Measurements from ENCODE around the gene CKMT1B.
"Not testable (repeated sequence)": the region's sequence is repeated elsewhere in the genome, so short reads cannot be mapped to it uniquely, and the experiment has no call there.

Gene CKMT1B

DNA sequence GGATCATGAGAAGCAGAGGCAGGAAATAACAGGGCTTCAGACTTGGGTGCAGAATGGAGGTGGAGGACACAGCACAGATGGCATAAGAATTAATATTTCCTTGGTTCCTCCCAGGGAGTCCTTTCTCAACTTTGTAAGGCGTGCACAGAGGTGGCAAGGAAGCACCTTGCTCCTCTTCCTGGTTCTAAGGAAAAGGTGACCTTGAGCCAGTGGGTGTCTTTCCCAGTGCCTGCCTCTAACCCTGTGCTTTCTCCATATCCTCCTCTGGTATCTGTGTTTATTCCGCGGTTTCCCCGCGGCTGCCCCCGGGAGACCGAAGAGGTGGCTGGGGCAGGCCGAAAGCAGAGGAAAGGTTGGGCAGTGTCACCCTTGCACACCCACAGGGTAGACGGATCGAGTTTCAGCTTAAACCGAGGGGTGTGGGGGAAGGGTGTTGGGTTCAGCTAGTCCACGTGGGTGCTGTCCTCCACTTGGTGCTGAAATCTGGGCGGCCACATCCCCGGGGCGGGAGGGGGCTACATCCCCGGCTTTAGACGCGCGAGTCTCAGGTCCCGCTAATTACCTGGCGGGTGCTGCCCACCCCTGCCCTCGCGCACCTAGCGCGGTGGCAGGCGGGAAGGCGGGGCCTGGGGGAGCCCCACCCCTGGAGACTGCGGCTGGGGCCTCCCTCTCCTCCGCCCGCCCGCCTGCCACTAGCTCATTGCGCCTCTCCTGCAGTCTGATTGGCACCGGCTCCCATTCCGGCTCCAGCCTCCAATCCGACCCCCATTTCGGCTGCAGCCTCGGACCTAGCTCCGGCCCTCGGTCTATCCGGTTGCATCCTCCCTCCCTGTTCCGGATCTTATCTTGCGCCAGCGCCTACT, at the start of gene CKMT1B:
CKMT1B (plus strand) TSS at position 700 of the 863 bp plus-strand sequence. CDS start 192 bp downstream, outside the sequence.
- DNase-seq, result not testable (repeated sequence)

DNA sequence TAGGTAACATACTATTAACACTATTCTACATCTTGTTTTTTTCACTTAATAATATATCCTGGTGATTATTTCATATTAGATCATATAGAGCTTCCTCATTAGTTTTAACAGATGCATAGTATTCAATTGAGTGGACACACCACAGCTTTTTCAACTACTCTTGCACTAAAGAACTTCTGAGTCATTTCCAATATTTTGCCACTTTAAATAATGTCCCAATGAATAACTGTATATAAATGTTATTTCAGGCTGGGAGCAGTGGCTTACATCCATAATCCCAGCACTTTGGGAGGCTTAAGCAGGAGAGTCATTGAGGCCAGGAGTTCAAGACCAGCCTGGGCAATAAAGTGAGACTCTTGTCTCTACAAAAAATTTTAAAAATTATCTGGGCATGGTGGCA, 49.6 kb upstream of the CKMT1B start:
- no peak for DNase-seq

DNA sequence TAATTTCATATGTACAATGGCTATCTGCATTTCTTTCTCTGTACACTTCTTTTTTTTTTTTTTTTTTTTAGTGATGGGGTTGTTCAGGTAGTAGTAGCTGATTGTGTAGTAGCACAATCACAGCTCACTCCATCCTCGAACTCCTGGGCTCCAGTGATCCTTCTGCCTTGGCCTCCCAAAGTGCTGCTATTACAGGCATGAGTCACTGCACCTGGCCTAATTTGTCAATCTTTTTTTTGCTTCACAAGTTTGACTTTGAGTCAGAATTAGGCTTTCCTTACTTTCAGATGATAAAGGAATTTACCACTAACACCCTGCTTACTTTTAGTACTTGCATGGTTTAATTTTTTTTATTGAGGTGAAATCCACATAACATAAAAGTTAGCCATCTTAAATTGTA, 48.4 kb upstream of the CKMT1B start:
- no peak for DNase-seq

DNA sequence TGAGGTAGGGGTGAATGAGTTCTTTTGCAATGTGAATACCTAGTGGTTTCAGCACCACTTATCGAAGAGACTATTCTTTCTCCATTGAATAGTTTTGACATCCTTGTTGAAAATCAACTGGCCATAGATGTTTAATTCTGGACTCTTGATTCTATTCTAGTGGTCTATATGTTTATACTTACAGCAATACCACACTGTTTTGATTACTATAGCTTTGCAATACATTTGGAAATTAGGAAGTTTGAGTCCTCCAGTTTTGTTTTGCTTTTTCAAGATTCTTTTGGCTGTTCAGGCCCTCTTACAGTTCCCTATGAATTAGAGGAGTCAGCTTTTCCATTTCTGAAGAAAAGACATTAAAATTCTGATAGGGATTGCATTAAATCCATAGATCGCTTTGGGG, 46.3 kb upstream of the CKMT1B start:
- DNase-seq, result no peak

DNA sequence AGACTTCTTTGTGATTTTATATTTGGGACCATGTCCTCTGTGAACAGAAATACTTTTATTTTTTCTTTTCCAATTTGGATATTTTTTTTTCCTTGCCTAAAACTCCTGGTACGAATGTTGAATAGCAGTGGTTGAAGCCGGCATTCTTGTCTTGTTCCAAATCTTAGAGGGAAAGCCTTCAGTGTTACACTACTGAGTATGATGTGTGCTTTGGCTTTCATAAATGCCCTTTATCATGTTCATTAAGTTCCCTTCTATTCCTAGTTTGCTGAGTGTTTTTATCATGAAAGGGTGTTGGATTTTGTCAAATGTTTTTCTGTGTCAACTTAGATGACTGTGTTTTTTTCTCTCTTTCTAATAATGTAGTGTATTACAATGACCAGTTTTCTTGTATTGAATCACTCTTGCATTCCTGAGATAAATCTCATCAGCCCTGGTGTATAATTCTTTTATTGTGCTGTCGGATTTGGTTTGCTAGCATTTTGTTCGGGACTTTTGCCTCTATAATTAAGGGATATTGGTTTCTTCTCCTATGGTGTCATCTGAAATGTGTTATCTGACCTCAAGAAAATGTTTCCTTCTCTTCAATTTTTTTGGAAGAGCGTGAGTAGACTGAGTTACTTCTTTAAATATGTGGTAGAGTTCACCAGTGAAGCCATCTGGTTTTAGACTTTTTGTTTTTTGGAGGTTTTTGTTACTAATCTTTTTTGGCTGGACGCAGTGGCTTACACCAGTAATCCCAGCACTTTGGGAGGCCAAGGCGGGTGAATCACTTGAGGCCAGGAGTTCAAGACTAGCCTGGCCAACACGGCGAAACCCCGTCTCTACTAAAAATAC, 43.1 kb upstream of the CKMT1B start:
- DNase-seq, result no peak

DNA sequence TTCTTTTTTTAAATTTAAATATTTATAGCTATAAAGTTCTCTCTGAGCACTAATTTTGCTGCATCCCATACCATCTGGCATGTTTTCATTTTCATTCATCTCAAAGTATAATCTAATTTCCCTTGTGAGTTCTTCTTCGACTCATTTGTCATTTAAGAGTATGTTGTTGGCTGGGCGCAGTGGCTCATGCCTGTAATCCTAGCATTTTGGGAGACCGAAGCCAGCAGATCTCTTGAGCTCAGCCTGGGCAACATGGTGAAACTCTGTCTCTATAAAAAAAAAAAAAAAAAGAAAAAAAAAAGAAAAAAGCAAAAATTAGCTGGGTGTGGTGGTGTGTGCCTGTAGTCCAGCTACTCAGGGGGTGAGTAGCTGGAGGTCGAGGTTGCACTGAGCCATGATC, 41.6 kb upstream of the CKMT1B start:
- no peak for DNase-seq

DNA sequence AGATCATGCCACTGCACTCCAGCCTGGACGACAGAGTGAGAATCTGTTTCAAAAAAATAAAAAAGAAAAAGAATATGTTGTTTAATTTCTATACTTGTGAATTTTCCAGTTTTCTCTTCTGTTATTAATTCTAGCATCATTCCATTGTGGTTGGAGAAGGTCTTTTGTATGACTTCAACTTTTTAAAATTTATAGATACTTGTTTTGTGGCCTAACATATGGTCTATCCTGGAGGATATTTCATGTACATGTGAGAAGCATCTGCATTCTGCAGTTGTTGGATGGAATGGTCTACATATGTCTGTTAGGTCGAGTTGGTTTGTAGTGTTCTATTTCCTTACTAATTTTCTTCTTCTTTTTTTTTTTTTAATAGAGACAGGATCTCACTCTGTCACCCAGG, 40.8 kb upstream of the CKMT1B start:
- no peak for DNase-seq

DNA sequence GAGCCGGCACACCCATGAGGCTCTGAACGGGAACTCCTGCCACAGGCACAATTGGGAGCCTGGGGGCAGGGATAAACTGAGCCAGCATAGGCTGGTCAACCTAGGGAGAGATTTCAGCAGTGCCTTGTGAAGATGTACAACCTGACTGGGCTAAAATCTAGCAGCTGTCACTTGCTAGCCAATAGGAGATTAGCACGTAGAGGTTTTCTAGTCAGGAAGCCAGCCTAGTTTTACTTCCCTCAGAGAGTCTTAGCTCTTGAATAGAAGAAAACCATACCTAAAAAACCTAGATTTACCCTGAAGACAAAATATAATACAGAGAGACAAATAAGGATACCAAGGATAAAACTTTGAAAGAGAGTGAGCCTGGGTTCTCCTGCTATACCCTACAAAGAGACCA, 31.1 kb upstream of the CKMT1B start:
- not testable (repeated sequence) for DNase-seq

DNA sequence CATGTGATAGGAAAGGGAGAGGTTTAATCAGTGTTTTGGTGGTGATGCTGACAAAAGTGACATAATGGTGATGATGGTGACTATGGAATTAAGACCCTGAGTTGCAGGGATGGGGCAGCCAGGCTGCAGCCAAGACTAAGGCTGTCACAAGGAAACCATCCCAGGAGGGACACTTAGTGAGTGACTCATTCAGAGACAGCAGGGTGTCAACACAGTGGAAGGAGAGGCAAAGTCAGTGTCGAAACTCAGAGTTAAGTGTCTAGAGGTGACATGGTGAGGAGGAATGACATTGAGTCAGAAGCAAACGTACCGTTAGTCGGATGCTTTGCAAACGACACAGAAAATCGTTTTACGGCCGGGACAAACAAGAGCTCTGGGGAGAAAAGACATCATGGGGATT, 30.0 kb upstream of the CKMT1B start:
- not testable (repeated sequence) for DNase-seq

DNA sequence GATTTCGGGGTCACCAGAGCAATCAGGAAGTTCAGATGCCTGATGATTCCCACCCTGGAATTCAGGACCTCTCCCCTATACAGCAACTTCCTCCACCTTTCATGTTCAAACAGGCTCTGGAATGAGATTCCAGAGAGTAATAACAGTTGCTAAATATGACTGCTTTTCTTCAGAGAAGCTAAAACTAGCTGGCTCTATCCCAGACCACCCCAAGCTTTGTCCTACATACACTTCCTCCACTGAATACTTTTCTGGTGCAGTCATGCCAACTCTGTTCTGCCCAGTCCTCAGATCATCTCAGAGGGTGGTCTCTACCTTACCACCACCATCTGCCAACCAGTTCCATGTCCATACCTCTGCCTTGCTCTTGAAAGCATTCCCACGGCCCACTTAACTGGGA, 27.2 kb upstream of the CKMT1B start:
- not testable (repeated sequence) for DNase-seq

DNA sequence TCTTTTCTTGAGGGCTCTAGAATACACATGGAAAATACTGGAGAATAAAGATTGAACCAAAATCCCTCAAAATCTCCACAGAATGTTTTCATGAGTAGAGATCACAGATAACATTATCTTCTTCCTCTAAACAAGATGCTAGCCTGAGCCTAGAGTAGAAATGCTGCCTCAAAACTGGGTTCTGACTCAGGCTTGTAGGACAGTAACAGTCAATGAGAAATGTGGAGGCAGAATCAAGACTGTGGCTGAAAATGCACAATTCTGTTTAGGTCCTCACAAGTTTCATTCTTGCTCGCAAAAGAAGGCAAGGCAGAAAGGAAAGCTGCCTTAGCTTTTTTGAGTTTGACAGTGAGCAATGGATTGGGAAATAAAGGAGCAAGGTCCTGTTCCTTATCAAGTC, 19.2 kb upstream of the CKMT1B start:
- DNase-seq, result not testable (repeated sequence)

DNA sequence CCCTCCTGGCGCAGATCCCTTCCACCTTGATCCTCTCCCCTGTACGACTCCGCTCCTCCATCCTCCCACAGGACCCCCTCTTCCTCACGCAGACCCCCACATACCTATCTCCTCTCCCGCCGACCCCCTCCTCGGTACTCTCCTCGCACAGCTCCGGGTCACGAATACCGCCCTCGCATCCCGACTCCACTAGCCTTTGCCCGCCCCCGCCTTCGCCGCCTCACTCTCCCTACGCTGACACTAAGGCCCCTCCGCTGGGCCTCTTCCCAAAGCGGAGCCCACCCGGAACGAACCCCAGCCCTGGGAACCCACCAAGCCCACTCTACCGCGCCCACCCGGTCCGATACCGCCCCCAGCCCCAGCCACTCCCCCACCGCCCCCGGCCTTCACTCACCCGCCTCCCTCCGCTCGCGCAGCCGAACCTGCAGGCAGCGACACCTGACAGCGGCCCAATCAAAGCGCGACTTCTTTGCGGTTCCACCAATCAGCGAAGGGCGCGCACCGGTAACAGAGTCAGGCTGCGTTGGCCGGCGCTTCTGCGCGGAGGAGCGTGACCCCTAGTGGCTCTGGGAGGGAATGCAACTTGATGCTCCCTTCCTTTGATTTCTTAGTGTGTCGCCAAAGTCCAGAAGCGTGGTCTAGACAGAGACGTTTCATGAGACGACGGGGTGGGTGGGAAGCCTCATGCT, 3.9 kb upstream of the CKMT1B start, which contains the start of gene PPIP5K1:
PPIP5K1 (minus strand) TSS at position 431 of the 689 bp plus-strand sequence. CDS start 5,704 bp downstream, outside the sequence.
- not testable (repeated sequence) for DNase-seq

DNA sequence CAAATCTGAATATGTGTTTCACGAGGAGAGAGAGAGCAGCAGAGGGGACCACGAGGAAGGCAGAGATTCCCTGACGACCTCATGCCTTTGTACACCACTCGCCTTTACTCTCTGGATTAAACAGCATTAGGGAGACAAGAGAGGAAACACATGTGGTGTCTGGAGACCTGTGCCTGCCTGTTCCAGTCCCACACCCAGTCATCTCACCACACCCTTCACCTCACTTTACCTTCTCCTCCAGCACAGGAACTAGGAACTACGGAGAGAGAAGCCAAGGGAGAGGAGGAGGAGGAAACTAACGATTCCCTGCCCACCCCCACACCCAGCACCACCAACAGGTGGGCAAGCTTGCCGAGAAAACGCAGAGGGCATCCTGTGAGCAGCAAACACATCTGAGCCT, 986 bp upstream of the CKMT1B start:
- not testable (repeated sequence) for DNase-seq

DNA sequence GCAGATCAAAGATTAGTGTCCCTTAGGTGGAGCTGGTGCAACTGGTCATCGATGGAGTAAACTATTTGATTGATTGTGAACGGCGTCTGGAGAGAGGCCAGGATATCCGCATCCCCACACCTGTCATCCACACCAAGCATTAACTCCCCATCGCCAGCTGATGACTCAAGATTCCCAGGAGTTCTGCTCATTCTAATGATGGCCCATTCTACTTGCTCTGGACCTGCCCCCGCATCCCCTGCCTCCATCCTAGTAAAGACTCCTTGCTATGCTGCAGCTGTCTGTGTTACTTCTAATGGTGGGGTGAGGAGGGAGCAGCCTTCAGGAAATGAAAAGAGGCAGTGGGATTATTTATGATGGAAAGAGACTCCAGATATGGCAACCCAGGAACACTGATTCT, 5.3 kb downstream of the CKMT1B start:
- not testable (repeated sequence) for DNase-seq

DNA sequence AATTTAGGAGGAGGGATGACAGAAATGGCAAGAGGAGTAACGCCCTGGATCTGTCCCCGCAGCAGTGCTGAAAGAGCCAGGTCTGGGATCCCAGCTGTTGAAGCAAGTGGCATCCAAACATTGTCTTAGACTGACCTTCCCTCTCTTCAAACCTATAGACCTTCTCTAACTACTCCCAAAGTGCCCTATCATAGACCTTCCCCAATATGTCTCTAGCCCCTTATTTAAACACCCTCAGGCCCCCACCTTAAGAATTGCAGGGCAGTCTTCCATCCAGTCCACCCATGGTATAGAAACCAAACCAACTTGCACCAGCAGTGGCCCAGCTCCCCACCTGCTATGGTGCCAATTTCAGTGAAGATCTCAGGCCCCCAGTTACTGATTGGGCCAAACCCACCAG, 6.4 kb downstream of the CKMT1B start:
- not testable (repeated sequence) for DNase-seq

DNA sequence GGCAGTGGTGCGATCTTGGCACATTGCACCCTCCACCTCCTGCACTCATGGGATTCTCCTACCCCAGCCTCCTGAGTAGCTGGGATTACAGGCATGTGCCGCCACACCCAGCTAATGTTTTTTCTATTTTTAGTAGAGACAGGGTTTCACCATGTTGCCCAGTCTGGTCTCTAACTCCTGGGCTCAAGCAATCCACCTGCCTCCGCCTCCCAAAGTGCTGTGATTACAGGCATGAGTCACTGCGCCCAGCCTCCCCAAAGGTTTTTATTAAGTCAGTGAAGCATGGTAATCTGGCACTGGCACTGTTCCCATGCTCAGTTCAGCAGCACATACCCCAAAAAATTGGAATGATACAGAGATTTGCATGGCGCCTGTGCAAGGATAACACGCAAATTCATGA, 8.4 kb downstream of the CKMT1B start:
- DNase-seq, result peak; percentile 51

DNA sequence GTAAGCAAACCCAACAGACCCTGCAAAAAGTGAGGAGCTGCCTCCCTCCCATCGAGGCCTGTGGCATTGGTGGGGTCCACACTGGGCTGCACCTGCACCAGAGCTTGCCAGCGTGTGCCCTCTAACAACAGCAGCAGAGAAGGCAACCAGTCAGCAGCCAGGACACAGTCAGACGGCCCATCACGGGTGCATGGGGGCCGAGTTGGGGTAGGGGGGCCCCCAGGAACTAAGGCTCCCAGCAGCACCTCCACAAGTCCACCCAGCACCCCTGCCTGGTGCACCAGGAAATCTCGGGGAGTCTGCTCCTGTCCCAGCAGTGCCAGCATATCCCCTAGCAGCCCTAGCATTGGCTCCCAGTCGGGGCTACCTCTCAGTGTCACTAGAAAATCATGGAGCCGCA, 23.9 kb downstream of the CKMT1B start:
- DNase-seq, result not testable (repeated sequence)

DNA sequence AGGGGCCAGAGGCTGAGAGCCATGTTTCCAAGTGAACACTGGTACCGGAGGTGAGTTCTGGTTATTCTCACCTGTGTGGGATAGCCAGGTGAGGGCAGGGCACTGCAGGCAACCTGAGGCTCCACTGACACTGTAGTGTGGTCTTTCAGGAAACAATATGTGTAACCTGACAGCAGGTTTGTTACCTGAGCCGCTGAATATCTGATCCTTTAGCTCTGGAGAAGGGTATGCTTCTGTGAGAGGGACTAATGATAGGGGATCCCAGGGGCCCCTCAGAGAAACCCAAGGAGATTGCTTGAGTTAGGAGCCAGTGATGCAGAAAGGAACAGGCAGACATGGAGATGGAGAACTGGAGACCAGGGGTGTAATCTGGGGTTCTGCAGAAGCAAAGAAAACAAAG, 24.9 kb downstream of the CKMT1B start, which contains the start of gene STRC:
STRC (minus strand) TSS at position 101 of the 400 bp plus-strand sequence; CDS start at position 23, 78 bp downstream.
- DNase-seq, result not testable (repeated sequence)

DNA sequence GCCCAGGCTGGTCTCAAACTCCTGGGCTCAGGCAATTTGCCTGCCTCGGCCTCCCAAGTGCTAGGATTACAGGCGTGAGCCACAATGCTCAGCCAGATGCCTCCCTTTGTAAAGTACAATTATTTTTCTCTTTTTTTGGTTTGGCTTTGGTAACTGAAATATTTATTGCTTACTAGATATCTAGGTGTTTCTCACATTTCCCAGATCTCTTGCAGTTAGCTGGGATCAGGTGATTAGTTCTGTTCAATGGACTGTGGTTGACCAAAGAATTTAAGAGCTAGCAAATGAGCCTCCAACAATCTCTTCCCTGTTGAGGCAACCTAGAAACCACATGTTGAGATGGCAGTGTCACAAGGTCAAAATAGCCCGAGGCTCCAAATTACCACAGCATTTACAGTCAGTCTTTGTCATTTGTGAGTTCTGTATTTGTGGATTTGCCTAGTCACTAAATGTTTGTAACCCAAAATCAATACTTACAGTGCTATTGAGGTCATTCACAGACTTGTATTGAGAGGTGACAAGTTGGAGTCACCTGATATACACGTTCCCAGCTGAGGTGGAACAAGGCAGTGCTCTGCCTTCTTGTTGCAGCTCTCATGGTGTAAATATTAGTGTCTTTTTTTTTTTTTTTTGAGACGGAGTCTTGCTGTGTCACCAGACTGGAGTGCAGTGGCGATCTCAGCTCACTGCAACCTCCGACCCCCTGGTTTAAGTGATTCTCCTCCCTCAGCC, 28.4 kb downstream of the CKMT1B start:
- DNase-seq, result not testable (repeated sequence)

DNA sequence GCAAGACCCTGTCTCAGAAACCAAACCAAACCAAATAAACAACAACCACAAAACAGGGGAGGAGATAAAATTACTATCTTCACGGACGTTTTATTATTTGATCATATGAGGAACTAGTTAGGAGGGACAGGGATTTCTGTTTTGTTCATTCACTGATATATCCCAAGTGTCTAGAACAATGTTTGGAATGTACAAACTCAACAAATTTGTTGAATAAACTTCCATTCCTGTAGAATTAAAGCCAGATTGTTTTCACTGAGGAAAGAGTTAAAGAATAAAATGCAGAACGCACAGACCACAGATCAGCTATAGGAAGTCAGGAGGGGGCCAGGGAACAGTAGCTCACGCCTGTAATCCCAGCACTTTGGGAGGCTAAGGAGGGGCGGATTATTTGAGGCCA, 31.3 kb downstream of the CKMT1B start:
- no peak for DNase-seq

DNA sequence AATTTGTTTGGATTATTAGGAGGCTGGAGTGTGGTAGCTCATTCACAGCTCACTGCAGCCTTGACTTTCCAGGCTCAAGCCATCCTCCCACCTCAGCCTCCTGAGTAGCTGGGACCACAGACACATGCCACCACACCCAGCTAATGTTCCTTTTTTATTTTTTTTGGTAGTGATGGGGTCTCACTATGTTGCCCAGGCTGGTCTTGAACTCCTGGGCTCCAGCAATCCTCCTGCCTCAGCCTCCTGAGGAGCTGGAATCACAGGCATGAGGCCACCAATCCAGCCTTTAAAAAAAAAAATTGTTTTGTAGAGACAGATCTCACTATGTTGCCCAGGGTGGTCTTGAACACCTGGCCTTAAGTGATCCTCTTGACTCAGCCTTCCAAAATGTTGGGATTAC, 33.1 kb downstream of the CKMT1B start:
- DNase-seq, result not testable (repeated sequence)

Measured in COR-L47 (cell line).